ENCODE measurements around the gene TMPRSS13. TPM values are rescaled to one million over a fixed set of nuclear protein-coding genes. Genes with fewer than 3 reads are reported as not detected.
A peak's percentile ranks its signal among the peaks of the same experiment; 100 is the strongest.

The TMPRSS13 gene
- total RNA-seq, 1 experiment from 2014 or later, result 0.50 TPM

DNA sequence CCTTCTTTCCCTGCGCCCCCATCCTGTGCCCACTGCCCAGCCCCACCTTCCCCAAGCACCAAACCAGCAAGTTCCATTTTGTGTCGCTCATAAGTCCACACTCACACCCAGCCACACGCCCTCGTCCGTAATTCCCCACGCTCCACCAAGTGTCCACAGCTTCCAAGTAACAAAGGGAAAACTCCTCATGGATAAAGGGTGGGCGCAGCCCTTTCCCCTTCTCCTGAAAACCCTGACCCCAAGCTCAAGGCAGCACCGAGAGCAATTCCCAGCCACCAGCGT is 53.2 kb downstream of the TMPRSS13 start:
- Mint-ChIP-seq H3K4me3 (peak overlapping the region; percentile 80 to 97), H3K9me3 (no peaks in the 10 kb centered on the region), H3K27me3 (ENCODE audit: low read depth) (peaks cover 88% of the 10 kb centered on the region), H3K27ac (peak overlapping the region in 1 of 3 experiments; percentile 79; a peak in 1 of 7 replicates), H3K4me1 (peaks cover 42 to 59% of the 10 kb centered on the region in 2 experiments), H3K36me3 (ENCODE audit: insufficient read depth in 1 of 3, low read depth in 3 of 3) (peaks cover 0 to 3% (median 2%) of the 10 kb centered on the region in 3 experiments; a peak in 1 of 7 replicates)
- no peak overlapping the region for H2AK5ac ChIP-seq (ENCODE audit: insufficient read length, low read length)
- no peak overlapping the region for H3K18ac ChIP-seq (ENCODE audit: insufficient read length, low read depth, low read length)
- no peaks in the 10 kb centered on the region for H4K20me1 ChIP-seq (ENCODE audit: control insufficient read depth, insufficient read depth, insufficient read length)
- no peak overlapping the region for H2BK120ac ChIP-seq (ENCODE audit: low read depth, low read length, poor library complexity, severe bottlenecking)
- no peak overlapping the region for H2BK5ac ChIP-seq (ENCODE audit: insufficient read length, low read length)
- H4K8ac ChIP-seq (replicated peaks; ENCODE audit: insufficient read length, low read depth, low read length), result no peak overlapping the region
- WGBS (ENCODE audit: extremely low coverage, insufficient read length, low lambda C conversion rate), result no CpG with 5 or more reads among the region's 9 CpGs
- H3K4me1 ChIP-seq (ENCODE audit: insufficient read depth, low read length), result peaks cover 6% of the 10 kb centered on the region; the same call in 1 of the 2 replicates
- no peak overlapping the region for H3K4ac ChIP-seq (ENCODE audit: low read depth, low read length)
- no peak overlapping the region for H3K27ac ChIP-seq (ENCODE audit: insufficient read length, low read depth, low read length)
- H3K79me1 ChIP-seq (ENCODE audit: insufficient read depth, low read depth, low read length, poor library complexity, severe bottlenecking), result no peaks in the 10 kb centered on the region
- H2BK12ac ChIP-seq (ENCODE audit: insufficient read length, low read depth, low read length), result no peak overlapping the region
- H3K9me3 ChIP-seq (ENCODE audit: control insufficient read depth, low read depth, low read length), result no peaks in the 10 kb centered on the region
- DNase-seq, result no peak
- H2AFZ ChIP-seq (ENCODE audit: low read length), result no peak overlapping the region
- H4K91ac ChIP-seq (ENCODE audit: insufficient read length, low read depth, low read length), result no peak overlapping the region
- no peak overlapping the region for H2BK20ac ChIP-seq (ENCODE audit: low read depth, low read length, poor library complexity, severe bottlenecking)
- H4K5ac ChIP-seq (ENCODE audit: insufficient read length, low read depth, low read length), result no peak overlapping the region
- no peak overlapping the region for H2BK15ac ChIP-seq (ENCODE audit: low read depth, low read length)
- H3K23me2 ChIP-seq (ENCODE audit: insufficient read length, low read depth, low read length, poor library complexity, severe bottlenecking), result peaks cover 19% of the 10 kb centered on the region
- H3K79me2 ChIP-seq (ENCODE audit: insufficient read depth, low read length), result no peaks in the 10 kb centered on the region
- H3T11ph ChIP-seq (ENCODE audit: low read length), result no peak overlapping the region
- H3K27me3 ChIP-seq (ENCODE audit: insufficient read depth, low read length), result no peaks in the 10 kb centered on the region; the same call in 1 of the 2 replicates
- H3K14ac ChIP-seq (ENCODE audit: insufficient read depth, low read length), result peak overlapping the region; percentile 14; the same call in 1 of the 2 replicates
- H3K23ac ChIP-seq (ENCODE audit: insufficient read length, low read depth, low read length), result no peak overlapping the region
- no peak for TF ChIP-seq CTCF (conservative IDR thresholded peaks at IDR 0.05)
- peak overlapping the region; percentile 28 for H3K9ac ChIP-seq (ENCODE audit: extremely low read depth, insufficient read length, low read length)
- no peak overlapping the region for H3K56ac ChIP-seq (ENCODE audit: insufficient read length, low read depth, low read length)
- peak overlapping the region; percentile 80 for H3K4me2 ChIP-seq (ENCODE audit: insufficient read depth, insufficient read length, low read length)
